Body of pancreas (tissue), 4 donors: ENCODE measurements around the gene BRWD1.

ENCODE experiments used
- CTCF ChIP-seq, 7 experiments: fragments of 450-650 bp in 4 of 7; fragments of 200-600 bp in 3 of 7; sonication (generic) in 3 of 7; IDR thresholded peaks; one replicate each; pipeline ENCODE4 v1.5.1; 2016 to 2019; ENCODE audit warnings: antibody characterized with exemption in 7 of 7
- POLR2A ChIP-seq, 3 donors: fragments of 450-650 bp; IDR thresholded peaks; one replicate each; pipeline ENCODE4 v1.6.1; 2016; ENCODE audit warnings: antibody characterized with exemption in 3 of 3, mild to moderate bottlenecking in 2 of 3

GRCh38 chr21:39300587-39300986, 12.8 kb downstream of the BRWD1 start:
- no peak for TF ChIP-seq CTCF (IDR thresholded peaks at IDR 0.05)
- TF ChIP-seq POLR2A (IDR thresholded peaks at IDR 0.05) = no peak
